ENCODE measurements around the gene LOC128125822. TPM values are rescaled to one million over a fixed set of nuclear protein-coding genes. Genes with fewer than 3 reads are reported as not detected.
A peak's percentile ranks its signal among the peaks of the same experiment; 100 is the strongest.
"Not testable (repeated sequence)": the region's sequence is repeated elsewhere in the genome, so short reads cannot be mapped to it uniquely, and the experiment has no call there.

The LOC128125822 gene

GRCh38 chr6:63582579-63583231 is 10.4 kb downstream of the LOC128125822 start:
- DNase-seq (ENCODE audit: low spot score): no peak

GRCh38 chr6:63584125-63584514 is 11.8 kb downstream of the LOC128125822 start:
- no peak for DNase-seq (ENCODE audit: low spot score)

GRCh38 chr6:63584566-63584965 is 12.3 kb downstream of the LOC128125822 start:
- no peak for DNase-seq (ENCODE audit: low spot score)

GRCh38 chr6:63585652-63586051 is 13.4 kb downstream of the LOC128125822 start:
- not testable (repeated sequence) for DNase-seq (ENCODE audit: low spot score)

GRCh38 chr6:63589952-63590411 is 17.7 kb downstream of the LOC128125822 start:
- DNase-seq (ENCODE audit: low spot score): no peak

- DNase-seq (ENCODE audit: low spot score): no peak
Observed at GRCh38 chr6:63592886-63593285, 20.6 kb downstream of the LOC128125822 start.

GRCh38 chr6:63597141-63598048 is 25.1 kb downstream of the LOC128125822 start:
- DNase-seq (ENCODE audit: low spot score): no peak

- DNase-seq (ENCODE audit: low spot score): peak; percentile 80
Observed at GRCh38 chr6:63598049-63599036, 26.1 kb downstream of the LOC128125822 start.

- DNase-seq (ENCODE audit: low spot score): no peak
Observed at GRCh38 chr6:63599243-63599642, 27.0 kb downstream of the LOC128125822 start.

GRCh38 chr6:63600136-63600535 is 27.9 kb downstream of the LOC128125822 start:
- DNase-seq (ENCODE audit: low spot score): no peak

- DNase-seq (ENCODE audit: low spot score): no peak
Observed at GRCh38 chr6:63609231-63609630, 37.0 kb downstream of the LOC128125822 start.

GRCh38 chr6:63610944-63611343 is 38.7 kb downstream of the LOC128125822 start:
- DNase-seq (ENCODE audit: low spot score): no peak

- DNase-seq (ENCODE audit: low spot score): no peak
Observed at GRCh38 chr6:63611560-63611959, 39.3 kb downstream of the LOC128125822 start.

GRCh38 chr6:63615590-63615989 is 43.3 kb downstream of the LOC128125822 start:
- DNase-seq (ENCODE audit: low spot score): no peak

Other genes starting within 250 kb of the LOC128125822 start
- gene PTP4A1, start within 50 bp of the LOC128125822 start, total RNA-seq (ENCODE audit: insufficient read depth, low replicate concordance): 40.4 TPM
- gene PHF3, start 63.3 kb downstream of the LOC128125822 start, total RNA-seq (ENCODE audit: insufficient read depth, low replicate concordance): 91.2 TPM